OCI-LY7 (cell line): ENCODE measurements around the gene SLC22A8. TPM values are rescaled to one million over a fixed set of nuclear protein-coding genes. Genes with fewer than 3 reads are reported as not detected.

Experiments
- BruUV-seq: library from RNA; stranded (reverse); fragments of 400-500 nt; replicated peaks from 2 replicates; lab custom pipeline; 2021; lab: Mats Ljungman, UMichigan
- CTCF ChIA-PET: fragments of 300-600 bp; sonication (Branson Sonifier 250); formaldehyde crosslinking; loops from one replicate; lab custom pipeline; 2022; ENCODE audit warnings: antibody characterized with exemption; ENCODE audit not compliant: unreplicated experiment; lab: Charles Lee
- POLR2A ChIA-PET: fragments of 300-600 bp; sonication (Branson Sonifier 250); formaldehyde crosslinking; loops from one replicate; lab custom pipeline; 2022; ENCODE audit warnings: antibody characterized with exemption; lab: Charles Lee
- DNase-seq: peaks from one replicate; pipeline ENCODE4 v3.0.0-alpha.2; 2015; ENCODE audit warnings: low spot score
- H2AFZ ChIP-seq: fragments of 200-600 bp; sonication (generic), shearing (Covaris generic); 2 replicates; pipeline ENCODE4 v1.6.1; 2014; ENCODE audit warnings: mild to moderate bottlenecking, antibody characterized with exemption, low read length, moderate library complexity
- H3K27ac ChIP-seq: fragments of 200-600 bp; sonication (generic); 2 replicates; pipeline ENCODE4 v1.5.1; 2014; ENCODE audit warnings: mixed run types, low read depth, mild to moderate bottlenecking, moderate library complexity, low read length, inconsistent platforms; ENCODE audit not compliant: poor library complexity, severe bottlenecking
- H3K36me3 ChIP-seq: fragments of 200-600 bp; sonication (generic); 2 replicates; pipeline ENCODE4 v1.6.1; 2014; ENCODE audit warnings: mild to moderate bottlenecking, antibody characterized with exemption, low read length, moderate library complexity, mixed read lengths; ENCODE audit not compliant: insufficient read depth
- H3K4me1 ChIP-seq: fragments of 200-600 bp; sonication (generic); 2 replicates; pipeline ENCODE4 v1.5.1; 2014; ENCODE audit warnings: mild to moderate bottlenecking, low read length; ENCODE audit not compliant: insufficient read depth, poor library complexity, severe bottlenecking
- H3K4me2 ChIP-seq: fragments of 200-600 bp; sonication (generic); 2 replicates; pipeline ENCODE4 v1.6.1; 2014; ENCODE audit warnings: mild to moderate bottlenecking, low read length
- H3K4me3 ChIP-seq: fragments of 200-600 bp; sonication (generic); 2 replicates; pipeline ENCODE4 v1.5.1; 2014; ENCODE audit warnings: mild to moderate bottlenecking, low read depth, low read length; ENCODE audit not compliant: poor library complexity, severe bottlenecking
- H3K79me2 ChIP-seq: fragments of 200-600 bp; sonication (generic); 2 replicates; pipeline ENCODE4 v1.6.1; 2016; ENCODE audit warnings: low read depth, mild to moderate bottlenecking, low read length, moderate library complexity, mixed read lengths; ENCODE audit not compliant: insufficient read depth
- H3K9me2 ChIP-seq: fragments of 200-600 bp; sonication (generic); 2 replicates; pipeline ENCODE4 v1.6.1; 2016; ENCODE audit warnings: mild to moderate bottlenecking, low read length, mixed read lengths; ENCODE audit not compliant: insufficient read depth
- H3K9me3 ChIP-seq: fragments of 200-600 bp; sonication (generic); 2 replicates; pipeline ENCODE4 v1.6.1; 2014; ENCODE audit warnings: mild to moderate bottlenecking, mixed run types, low read length, mixed read lengths
- H4K20me1 ChIP-seq: fragments of 200-600 bp; sonication (generic); 2 replicates; pipeline ENCODE4 v1.6.1; 2014; ENCODE audit warnings: mild to moderate bottlenecking, antibody characterized with exemption, low read length, moderate library complexity, mixed read lengths; ENCODE audit not compliant: insufficient read depth
- CTCF ChIP-seq: fragments of 200-600 bp; sonication (generic); conservative IDR thresholded peaks from 2 replicates; pipeline ENCODE4 v1.5.1; 2014; ENCODE audit warnings: mild to moderate bottlenecking, antibody characterized with exemption, low read length, moderate library complexity, mixed read lengths
- EZH2phosphoT487 ChIP-seq: fragments of 200-600 bp; sonication (generic); IDR thresholded peaks from 2 replicates; pipeline ENCODE4 v1.6.1; 2018; ENCODE audit warnings: low read depth, borderline replicate concordance, mild to moderate bottlenecking, mixed run types, antibody characterized with exemption, low read length, moderate library complexity, mixed read lengths
- intact Hi-C: fragments of 100-400 bp; cut with micrococcal nuclease; formaldehyde crosslinking; loops from one replicate; pipeline ENCODE4 v1.10.0; 2022; ENCODE audit not compliant: unreplicated experiment
- total RNA-seq, 2 experiments: library from RNA; depleted of rRNA in 1 of 2; stranded (reverse); fragments of >200 nt in 1 of 2; shearing (Covaris generic) in 1 of 2; gene quantifications; 2 replicates each; pipeline ENCODE4 v1.2.3, GENCODE V29; 2014 to 2022

Gene SLC22A8
- total RNA-seq, 2 experiments from 2014 or later = not detected

GRCh38 chr11:63017306-63017974 lies 1.8 kb upstream of the SLC22A8 start:
- H3K36me3 ChIP-seq = no peaks in the 10 kb centered on the region
- H3K79me2 ChIP-seq = no peaks in the 10 kb centered on the region
- H3K27ac ChIP-seq = no peak overlapping the region
- CTCF ChIA-PET = no interaction called here
- no peaks in the 10 kb centered on the region for H4K20me1 ChIP-seq
- BruUV-seq = no TSS peak
- POLR2A ChIA-PET = interaction anchor here (0.6 kb wide), 1 partner anchor 93 kb away, joined by 3 read pairs; no protein-coding TSS in a partner anchor
- H2AFZ ChIP-seq = no peak overlapping the region
- intact Hi-C loops = no loop called here
- no peak for DNase-seq
- no peaks in the 10 kb centered on the region for H3K9me3 ChIP-seq
- H3K4me2 ChIP-seq = no peak overlapping the region
- H3K9me2 ChIP-seq = no peaks in the 10 kb centered on the region
- H3K4me1 ChIP-seq = no peaks in the 10 kb centered on the region
- no peak overlapping the region for H3K4me3 ChIP-seq
- no peak for TF ChIP-seq CTCF

GRCh38 chr11:63014408-63015055 lies 1.1 kb downstream of the SLC22A8 start:
- ChIA-PET POLR2A (no interaction called here), CTCF (no interaction called here)
- no peak for DNase-seq
- no TSS peak for BruUV-seq
- no peak overlapping the region for H3K4me3 ChIP-seq
- no peaks in the 10 kb centered on the region for H4K20me1 ChIP-seq
- H3K36me3 ChIP-seq = no peaks in the 10 kb centered on the region
- H3K4me1 ChIP-seq = no peaks in the 10 kb centered on the region
- no peaks in the 10 kb centered on the region for H3K9me3 ChIP-seq
- H3K4me2 ChIP-seq = no peak overlapping the region
- intact Hi-C loops = no loop called here
- no peak overlapping the region for H2AFZ ChIP-seq
- H3K79me2 ChIP-seq = no peaks in the 10 kb centered on the region
- TF ChIP-seq CTCF (no peak), EZH2phosphoT487 (no peak)
- H3K9me2 ChIP-seq = no peaks in the 10 kb centered on the region
- H3K27ac ChIP-seq = no peak overlapping the region

GRCh38 chr11:63012839-63013238 lies 2.8 kb downstream of the SLC22A8 start:
- no peak overlapping the region for H3K4me2 ChIP-seq
- H3K27ac ChIP-seq = no peak overlapping the region
- no peaks in the 10 kb centered on the region for H4K20me1 ChIP-seq
- no peak overlapping the region for H3K4me3 ChIP-seq
- no peak overlapping the region for H2AFZ ChIP-seq
- ChIA-PET POLR2A (no interaction called here), CTCF (no interaction called here)
- no peaks in the 10 kb centered on the region for H3K36me3 ChIP-seq
- H3K79me2 ChIP-seq = no peaks in the 10 kb centered on the region
- DNase-seq = no peak
- H3K4me1 ChIP-seq = no peaks in the 10 kb centered on the region
- H3K9me2 ChIP-seq = no peaks in the 10 kb centered on the region
- no TSS peak for BruUV-seq
- intact Hi-C loops = no loop called here
- no peak for TF ChIP-seq CTCF
- no peak for TF ChIP-seq EZH2phosphoT487
- H3K9me3 ChIP-seq = no peaks in the 10 kb centered on the region
